Measurements from ENCODE around the gene ERG. TPM values are rescaled to one million over a fixed set of nuclear protein-coding genes. Genes with fewer than 3 reads are reported as not detected.

The ERG gene
- total and polyA plus RNA-seq, 3 donors from 2014 or later: 3.7 to 8.0 (median 5.0) TPM

- Histone ChIP-seq H3K27me3 (no peaks in the 10 kb centered on the region), H3K4me1 (no peaks in the 10 kb centered on the region), H3K36me3 (ENCODE audit: low read depth, missing control alignments) (no peaks in the 10 kb centered on the region), H3K9me3 (no peaks in the 10 kb centered on the region), H3K27ac (no peak overlapping the region), H3K4me3 (no peak overlapping the region)
- TF ChIP-seq POLR2A (IDR thresholded peaks at IDR 0.05): no peak
- TF ChIP-seq CTCF (IDR thresholded peaks at IDR 0.05): no peak
- intact Hi-C loops (cut with DNase I; ENCODE audit: low total_unique reads): no loop called here
- DNase-seq: no peak
- 61 to 75% methylated on average over 7 of the region's 7 CpGs for WGBS, 2 donors
Observed at GRCh38 chr21:38428211-38428610, 70.1 kb downstream of the ERG start.

GRCh38 chr21:38424305-38425019 is 73.8 kb downstream of the ERG start:
- Histone ChIP-seq H3K4me1 (no peaks in the 10 kb centered on the region), H3K9me3 (no peaks in the 10 kb centered on the region), H3K27me3 (no peaks in the 10 kb centered on the region), H3K27ac (no peak overlapping the region), H3K4me3 (no peak overlapping the region), H3K36me3 (ENCODE audit: low read depth, missing control alignments) (no peaks in the 10 kb centered on the region)
- no peak for DNase-seq
- WGBS, 2 donors: 81 to 84% methylated on average over 9 to 11 of the region's 11 CpGs
- TF ChIP-seq POLR2A (IDR thresholded peaks at IDR 0.05) (no peak), CTCF (IDR thresholded peaks at IDR 0.05) (no peak)
- intact Hi-C loops (cut with DNase I; ENCODE audit: low total_unique reads): no loop called here

GRCh38 chr21:38422082-38422481 is 76.2 kb downstream of the ERG start:
- Histone ChIP-seq H3K4me3 (no peak overlapping the region), H3K27ac (no peak overlapping the region), H3K27me3 (no peaks in the 10 kb centered on the region), H3K9me3 (no peaks in the 10 kb centered on the region), H3K4me1 (no peaks in the 10 kb centered on the region), H3K36me3 (ENCODE audit: low read depth, missing control alignments) (no peaks in the 10 kb centered on the region)
- no peak for DNase-seq
- TF ChIP-seq CTCF (IDR thresholded peaks at IDR 0.05) (no peak), POLR2A (IDR thresholded peaks at IDR 0.05) (no peak)
- WGBS, 2 donors: 82 to 97% methylated on average over 5 of the region's 5 CpGs
- intact Hi-C loops (cut with DNase I; ENCODE audit: low total_unique reads): no loop called here

GRCh38 chr21:38420140-38420539 is 78.1 kb downstream of the ERG start:
- no peaks in the 10 kb centered on the region for H3K36me3 ChIP-seq (ENCODE audit: low read depth, missing control alignments)
- H3K9me3 ChIP-seq: no peaks in the 10 kb centered on the region
- no peak overlapping the region for H3K27ac ChIP-seq
- WGBS, 2 donors: 69 to 85% methylated on average over 3 of the region's 3 CpGs
- H3K27me3 ChIP-seq: no peaks in the 10 kb centered on the region
- no peak overlapping the region for H3K4me3 ChIP-seq
- intact Hi-C loops (cut with DNase I; ENCODE audit: low total_unique reads): no loop called here
- no peak for DNase-seq
- no peaks in the 10 kb centered on the region for H3K4me1 ChIP-seq
- no peak for TF ChIP-seq CTCF (IDR thresholded peaks at IDR 0.05)
- no peak for TF ChIP-seq POLR2A (IDR thresholded peaks at IDR 0.05)

GRCh38 chr21:38417726-38418125 is 80.6 kb downstream of the ERG start:
- Histone ChIP-seq H3K9me3 (no peaks in the 10 kb centered on the region), H3K27me3 (no peaks in the 10 kb centered on the region), H3K4me1 (no peaks in the 10 kb centered on the region), H3K36me3 (ENCODE audit: low read depth, missing control alignments) (no peaks in the 10 kb centered on the region), H3K27ac (no peak overlapping the region), H3K4me3 (no peak overlapping the region)
- WGBS, 2 donors: 91 to 96% methylated on average over 5 of the region's 5 CpGs
- TF ChIP-seq POLR2A (IDR thresholded peaks at IDR 0.05) (no peak), CTCF (IDR thresholded peaks at IDR 0.05) (no peak)
- DNase-seq: no peak
- intact Hi-C loops (cut with DNase I; ENCODE audit: low total_unique reads): no loop called here

All from testis (tissue), 3 donors.